Mammary epithelial cell (primary cell): Measurements from ENCODE around the gene ADAMTSL2.

Source experiments
- EZH2 ChIP-seq: IDR thresholded peaks from 2 replicates; pipeline ENCODE4 v1.6.1; 2012; ENCODE audit warnings: low read length, inconsistent platforms, borderline replicate concordance
- TF ChIP-seq, protein P1 (sequence below), 2 donors: IDR thresholded peaks in 1 of 2; conservative IDR thresholded peaks in 1 of 2; 2 replicates each; pipeline ENCODE4 v1.5.1; 2011 to 2012; ENCODE audit warnings: inconsistent platforms in 2 of 2, low read length in 2 of 2, mild to moderate bottlenecking in 2 of 2, control low read depth in 1 of 2, low read depth in 1 of 2; ENCODE audit not compliant: insufficient read depth in 1 of 2; ENCODE audit errors: extremely low read depth in 1 of 2

DNA sequence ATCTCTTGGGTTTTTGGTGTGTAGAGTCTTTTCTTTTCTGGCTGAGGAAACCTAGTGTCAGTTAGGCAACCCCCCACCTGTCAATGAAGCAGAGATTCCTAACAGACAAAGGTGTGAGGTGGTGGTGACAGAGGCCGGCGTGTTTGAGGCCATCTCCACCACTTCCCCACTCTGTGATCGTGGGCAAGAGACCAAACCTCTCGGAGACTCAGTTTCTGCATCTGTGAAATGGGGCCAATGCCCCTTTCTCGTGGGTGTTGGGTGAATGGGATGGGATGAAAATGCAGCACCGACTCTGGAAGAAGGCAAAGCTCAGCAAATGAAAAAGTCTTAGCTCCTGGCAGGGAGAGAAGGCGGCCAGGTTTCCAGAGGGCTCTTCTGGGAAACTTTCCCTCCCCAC lies 73.9 kb downstream of the ADAMTSL2 start:
- TF ChIP-seq, protein P1, sequence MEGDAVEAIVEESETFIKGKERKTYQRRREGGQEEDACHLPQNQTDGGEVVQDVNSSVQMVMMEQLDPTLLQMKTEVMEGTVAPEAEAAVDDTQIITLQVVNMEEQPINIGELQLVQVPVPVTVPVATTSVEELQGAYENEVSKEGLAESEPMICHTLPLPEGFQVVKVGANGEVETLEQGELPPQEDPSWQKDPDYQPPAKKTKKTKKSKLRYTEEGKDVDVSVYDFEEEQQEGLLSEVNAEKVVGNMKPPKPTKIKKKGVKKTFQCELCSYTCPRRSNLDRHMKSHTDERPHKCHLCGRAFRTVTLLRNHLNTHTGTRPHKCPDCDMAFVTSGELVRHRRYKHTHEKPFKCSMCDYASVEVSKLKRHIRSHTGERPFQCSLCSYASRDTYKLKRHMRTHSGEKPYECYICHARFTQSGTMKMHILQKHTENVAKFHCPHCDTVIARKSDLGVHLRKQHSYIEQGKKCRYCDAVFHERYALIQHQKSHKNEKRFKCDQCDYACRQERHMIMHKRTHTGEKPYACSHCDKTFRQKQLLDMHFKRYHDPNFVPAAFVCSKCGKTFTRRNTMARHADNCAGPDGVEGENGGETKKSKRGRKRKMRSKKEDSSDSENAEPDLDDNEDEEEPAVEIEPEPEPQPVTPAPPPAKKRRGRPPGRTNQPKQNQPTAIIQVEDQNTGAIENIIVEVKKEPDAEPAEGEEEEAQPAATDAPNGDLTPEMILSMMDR (conservative IDR thresholded peaks at IDR 0.05 in 1 of 2, IDR thresholded peaks at IDR 0.05 in 1 of 2; ENCODE audit: extremely low read depth in 1 of 2, insufficient read depth in 1 of 2, low read depth in 1 of 2, low read length in 2 of 2) = no peak
- TF ChIP-seq EZH2 = no peak
